GM19238 (cell line): ENCODE data around the gene TBX4.

Experiments
- DNase-seq: peaks from one replicate; pipeline ENCODE4 v3.0.0; 2011; ENCODE audit warnings: low spot score; ENCODE audit not compliant: insufficient read length

Gene TBX4

GRCh38 chr17:61453566-61454380 lies 1.6 kb downstream of the TBX4 start:
- DNase-seq = no peak

- DNase-seq = no peak
These were observed 2.4 kb downstream of the TBX4 start for GRCh38 chr17:61454381-61455323.

- DNase-seq = no peak
These were observed 3.3 kb downstream of the TBX4 start for GRCh38 chr17:61455324-61456060.

DNA sequence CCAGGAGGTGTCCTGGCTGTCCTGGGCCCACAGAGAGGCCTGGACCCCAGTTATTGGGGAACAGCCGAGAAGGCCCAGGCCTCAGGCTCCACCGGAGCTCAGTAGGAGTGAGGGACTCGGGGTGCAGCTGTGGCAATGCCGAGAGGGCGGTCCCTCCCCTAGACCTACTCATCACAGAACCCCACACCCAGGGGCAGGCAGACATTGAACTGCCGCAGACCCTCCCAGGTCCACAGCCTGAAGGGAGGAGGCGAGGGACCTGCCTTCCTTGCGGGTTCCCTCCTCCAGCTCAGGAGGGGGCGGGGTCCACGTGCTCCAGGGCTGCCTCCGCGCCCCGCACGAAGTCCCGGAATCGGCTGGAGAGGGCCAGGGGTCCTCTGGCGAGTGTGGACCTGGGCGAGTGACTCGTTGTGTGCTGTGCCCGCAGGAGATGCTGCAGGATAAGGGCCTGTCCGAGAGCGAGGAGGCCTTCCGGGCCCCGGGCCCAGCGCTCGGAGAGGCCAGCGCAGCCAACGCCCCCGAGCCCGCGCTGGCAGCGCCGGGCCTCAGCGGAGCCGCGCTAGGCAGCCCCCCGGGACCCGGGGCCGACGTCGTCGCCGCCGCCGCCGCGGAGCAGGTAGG lies 3.9 kb downstream of the TBX4 start:
- no peak for DNase-seq

DNA sequence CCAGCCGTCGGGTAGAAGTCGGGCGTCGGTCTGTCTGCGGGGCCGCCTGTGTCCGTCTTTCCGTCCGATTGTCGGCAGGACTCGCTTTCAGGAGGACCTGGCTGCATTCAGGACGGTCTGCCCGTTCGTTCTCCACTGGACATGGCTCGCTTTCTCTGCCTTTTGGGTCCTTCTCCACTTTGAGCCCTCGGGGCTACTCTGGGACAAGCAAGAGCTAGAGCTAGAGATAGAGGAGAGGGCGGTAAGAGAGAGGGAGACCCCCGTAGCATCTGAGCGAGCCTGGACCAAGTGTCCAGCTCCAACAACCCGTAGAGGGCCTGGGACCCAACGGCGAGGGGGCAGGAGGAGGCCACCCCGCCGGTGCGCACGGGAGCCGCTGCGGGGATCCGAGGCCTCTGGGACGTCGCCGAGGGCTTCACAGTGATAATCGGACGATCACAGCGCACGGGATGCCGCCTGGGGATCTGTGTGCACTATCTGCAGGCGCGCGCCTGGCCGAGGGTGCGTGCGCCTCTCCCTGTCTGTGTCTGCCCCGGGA lies 4.5 kb downstream of the TBX4 start:
- DNase-seq = no peak

- no peak for DNase-seq
These were observed 5.2 kb downstream of the TBX4 start for GRCh38 chr17:61457226-61457983.

DNA sequence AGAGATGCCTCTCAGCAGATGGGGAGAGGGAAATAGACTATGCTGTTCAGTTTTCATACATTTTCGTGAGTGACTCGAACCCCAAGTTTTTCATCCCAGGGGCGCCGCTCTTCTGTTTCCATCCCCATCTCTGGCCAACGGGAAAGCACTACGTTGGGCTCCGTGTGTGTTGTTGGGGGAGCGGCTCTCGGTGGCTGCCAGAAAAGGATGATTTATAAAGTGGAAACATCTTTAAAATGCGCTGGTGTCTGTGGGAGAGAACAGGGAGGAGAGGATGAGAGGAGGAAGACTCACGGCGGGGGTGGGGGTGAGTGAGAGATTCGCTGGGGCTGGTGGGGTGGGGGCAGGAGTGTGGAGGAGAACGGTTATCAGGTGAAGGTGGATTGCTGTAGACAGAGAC lies 5.8 kb downstream of the TBX4 start:
- DNase-seq = no peak

DNA sequence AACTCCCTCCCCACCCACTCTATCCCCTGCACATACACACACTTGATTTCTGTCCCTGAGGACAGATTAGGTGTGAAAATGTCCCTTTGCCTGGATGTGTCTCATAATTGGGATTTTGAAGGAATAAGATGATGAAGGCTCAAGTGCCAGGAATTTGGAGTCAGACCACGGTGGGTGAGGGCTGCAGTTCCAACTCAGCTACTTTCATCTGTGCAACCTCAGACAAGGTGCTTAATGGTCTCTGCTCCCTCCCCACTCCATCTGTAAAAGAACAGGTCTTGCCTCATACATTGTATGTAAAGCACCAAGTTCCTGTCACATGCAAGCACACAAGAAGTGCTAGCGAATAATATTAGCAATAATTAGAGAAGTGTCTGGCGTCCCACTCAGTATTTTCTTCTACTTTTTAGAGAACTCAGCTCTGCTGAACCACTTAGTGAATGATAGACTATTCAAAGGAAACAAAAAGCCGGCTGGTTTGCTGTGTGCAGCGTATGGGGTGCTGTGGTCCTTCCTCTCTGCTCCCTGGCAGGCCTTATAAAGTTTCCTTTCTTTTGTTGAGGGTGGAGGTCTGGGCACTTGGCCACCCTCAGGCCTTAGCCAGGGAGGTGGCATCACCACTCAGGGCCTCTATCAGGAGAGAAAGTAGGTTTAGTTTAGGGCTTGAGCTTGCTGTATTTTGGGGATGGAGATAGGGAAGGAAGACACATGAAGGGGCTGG lies 6.4 kb downstream of the TBX4 start:
- no peak for DNase-seq

DNA sequence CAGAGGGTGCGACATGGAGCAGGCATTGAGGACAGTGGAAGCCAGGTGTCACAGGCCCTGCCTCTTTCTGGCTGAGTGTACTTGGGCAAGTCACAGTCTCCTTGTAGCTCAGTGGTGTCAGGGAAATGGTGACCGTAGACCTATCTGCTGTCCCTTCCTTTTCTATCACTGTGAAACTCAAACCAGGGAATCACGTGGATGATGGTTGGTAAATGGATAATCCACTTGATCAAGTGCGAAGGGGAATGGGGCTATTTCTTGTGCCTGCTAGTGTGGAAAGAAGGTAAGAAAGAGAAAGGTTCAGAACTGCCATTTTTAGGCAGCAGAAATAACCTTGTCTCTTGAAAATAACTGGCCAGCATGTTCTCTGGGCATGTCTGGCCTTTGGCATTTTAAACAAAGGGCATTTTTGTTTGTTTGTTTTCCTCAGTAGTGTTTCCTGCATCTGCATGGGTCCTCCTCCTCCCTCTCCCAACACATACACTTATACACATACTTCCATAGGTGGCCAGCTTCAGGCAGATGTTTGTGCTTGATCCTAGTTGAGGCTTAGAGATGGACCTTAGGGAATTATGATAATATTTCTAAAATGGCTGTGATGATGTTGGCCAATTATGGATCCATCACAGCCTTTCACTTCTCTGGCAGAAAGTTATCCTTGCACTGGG lies 7.1 kb downstream of the TBX4 start:
- DNase-seq = no peak

DNA sequence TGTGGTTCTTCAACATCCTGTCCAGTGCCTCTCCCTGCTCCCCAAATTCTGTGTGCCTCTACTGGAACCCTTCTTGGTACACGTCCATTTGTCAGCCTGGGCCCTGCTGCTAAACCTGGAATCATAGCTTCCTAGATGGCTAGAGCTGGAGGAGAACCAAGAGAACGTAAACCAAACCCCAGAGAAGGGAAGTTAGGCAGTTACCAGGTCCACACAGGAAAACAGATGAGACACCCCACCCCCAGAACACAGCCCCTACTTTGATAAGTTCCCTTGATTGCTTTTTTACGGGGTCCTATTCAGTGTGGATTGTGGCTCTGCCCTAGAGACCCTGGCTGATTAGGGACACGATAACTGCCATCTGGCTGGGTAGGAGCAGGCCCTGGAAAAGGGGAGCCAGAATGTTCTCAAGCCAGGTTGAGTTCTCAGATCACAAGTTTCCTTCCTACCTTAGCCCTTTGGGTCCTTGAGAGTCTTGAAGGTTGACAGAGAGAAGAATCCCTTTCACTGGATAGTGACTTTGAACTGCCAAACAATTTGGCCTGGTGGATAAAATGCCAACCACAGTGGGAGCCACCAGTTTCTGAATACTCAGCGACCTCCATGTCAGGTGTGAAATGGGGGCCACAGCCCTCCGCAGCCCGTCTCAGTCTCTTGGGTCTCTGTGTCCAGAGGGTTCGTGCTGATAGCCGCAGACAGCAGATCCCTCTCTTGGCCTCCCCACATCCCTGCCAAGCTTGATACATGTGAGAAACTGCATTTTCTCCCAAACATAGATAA lies 7.9 kb downstream of the TBX4 start:
- DNase-seq = no peak

- DNase-seq = no peak
These were observed 8.8 kb downstream of the TBX4 start for GRCh38 chr17:61460796-61461585.

DNA sequence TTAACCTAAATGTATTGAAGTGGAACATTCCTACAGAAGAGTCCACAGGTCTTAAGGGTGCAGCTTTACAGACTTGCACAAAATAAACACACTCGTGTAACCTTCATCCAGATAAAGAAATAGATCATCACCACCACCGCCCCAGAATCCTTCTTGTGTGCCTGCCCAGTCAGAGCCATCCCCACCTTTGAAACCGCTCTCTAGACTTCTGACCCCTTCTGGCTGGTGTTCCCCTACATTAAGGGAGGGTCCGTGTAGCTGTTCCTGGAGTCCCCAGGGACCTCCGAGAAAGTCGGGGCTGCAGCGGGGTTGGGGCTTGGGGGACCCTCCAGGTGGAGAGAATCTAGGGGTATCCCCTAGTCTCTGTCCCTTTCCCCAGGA lies 9.4 kb downstream of the TBX4 start:
- DNase-seq = no peak

- DNase-seq = no peak
These were observed 9.9 kb downstream of the TBX4 start for GRCh38 chr17:61461967-61462718.

GRCh38 chr17:61462719-61463315 lies 10.6 kb downstream of the TBX4 start:
- no peak for DNase-seq

DNA sequence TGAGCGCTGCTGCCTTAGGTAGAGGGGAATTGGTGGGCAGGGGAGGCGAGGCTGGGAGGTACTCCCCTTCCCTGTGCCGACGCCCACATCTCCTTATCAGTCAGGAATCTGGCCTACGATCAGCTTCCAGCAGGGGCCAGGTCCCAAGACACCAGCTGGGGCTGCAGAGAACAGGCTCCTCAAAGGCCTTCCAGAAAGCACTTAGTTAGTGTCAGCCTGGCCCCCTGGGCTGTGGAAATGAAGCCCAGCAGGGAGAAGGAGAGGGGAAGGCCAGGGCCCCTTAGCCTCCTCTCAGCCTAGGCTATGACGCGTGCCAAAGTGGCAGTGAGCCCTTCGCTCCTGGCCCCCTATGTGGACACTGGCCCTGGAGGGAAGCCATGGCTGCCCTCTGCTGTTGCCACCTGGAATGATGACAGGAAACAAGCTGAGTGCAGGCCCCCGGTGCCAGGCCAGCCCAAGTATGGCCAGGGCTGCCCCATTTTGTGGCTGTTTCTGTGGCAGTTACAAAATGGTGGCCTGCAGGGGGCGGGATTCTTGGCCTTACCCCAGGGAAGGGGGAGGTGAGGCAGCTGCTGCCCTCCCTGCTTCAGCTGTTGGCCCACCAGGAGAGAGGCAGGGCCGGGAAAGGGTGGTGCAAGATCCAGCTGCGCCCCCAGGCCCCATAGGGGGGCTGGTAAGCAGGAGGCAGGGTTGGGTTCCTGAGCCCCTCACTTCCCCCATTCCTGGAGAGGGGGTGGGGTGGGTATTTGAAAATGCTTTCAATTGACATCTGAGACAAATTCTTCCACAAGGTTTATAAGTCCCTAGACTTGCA lies 11.3 kb downstream of the TBX4 start:
- DNase-seq = no peak
